Peyer's patch (tissue), 4 donors: ENCODE data around the gene LGI4.

Experiments
- CTCF ChIP-seq, 6 experiments: fragments of 450-650 bp in 4 of 6; fragments of 200-600 bp in 2 of 6; sonication (generic) in 1 of 6; IDR thresholded peaks; one replicate each; pipeline ENCODE4 v1.5.1; 2017 to 2019; ENCODE audit warnings: antibody characterized with exemption in 6 of 6, mild to moderate bottlenecking in 3 of 6, moderate library complexity in 1 of 6
- POLR2A ChIP-seq, 2 donors: fragments of 450-650 bp; IDR thresholded peaks; one replicate each; pipeline ENCODE4 v1.5.1; 2017; ENCODE audit warnings: antibody characterized with exemption in 2 of 2, mild to moderate bottlenecking in 2 of 2, moderate library complexity in 2 of 2

- no peak for TF ChIP-seq POLR2A (IDR thresholded peaks at IDR 0.05)
- TF ChIP-seq CTCF (IDR thresholded peaks at IDR 0.05): no peak
These were observed 27.3 kb downstream of the LGI4 start for GRCh38 chr19:35107545-35107944.
